LoVo (cell line): ENCODE data around the gene METTL6.
"Not testable (repeated sequence)": the region's sequence is repeated elsewhere in the genome, so short reads cannot be mapped to it uniquely, and the experiment has no call there.

Experiments
- DNase-seq: peaks from one replicate; pipeline ENCODE4 v3.0.0-alpha.2; 2016; ENCODE audit warnings: low spot score

The METTL6 gene

GRCh38 chr3:15403495-15403894, 23.8 kb downstream of the METTL6 start:
- DNase-seq, result no peak

- DNase-seq, result no peak
Observed at GRCh38 chr3:15401936-15402335, 25.4 kb downstream of the METTL6 start.

- DNase-seq, result no peak
Observed at GRCh38 chr3:15399970-15400369, 27.4 kb downstream of the METTL6 start.

DNA sequence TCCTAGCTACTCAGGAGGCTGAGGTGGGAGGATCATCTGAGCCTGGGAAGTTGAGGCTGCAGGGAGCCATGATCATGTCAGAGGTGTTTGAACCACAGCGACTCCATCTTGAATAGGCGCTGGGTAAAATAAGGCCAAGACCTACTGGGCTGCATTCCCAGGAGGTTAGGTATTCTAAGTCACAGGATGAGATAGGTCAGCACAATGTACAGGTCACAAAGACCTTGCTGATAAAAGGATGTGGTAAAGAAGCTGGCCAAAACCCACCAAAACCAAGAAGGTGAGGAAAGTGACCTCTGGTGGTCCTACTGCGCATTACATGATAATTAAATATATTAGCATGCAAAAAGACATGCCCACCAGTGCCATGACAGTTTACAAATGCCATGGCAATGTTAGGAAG, 28.6 kb downstream of the METTL6 start:
- DNase-seq, result not testable (repeated sequence)

GRCh38 chr3:15393252-15393651, 34.1 kb downstream of the METTL6 start:
- DNase-seq, result not testable (repeated sequence)

GRCh38 chr3:15391007-15391406, 36.3 kb downstream of the METTL6 start:
- DNase-seq, result no peak

DNA sequence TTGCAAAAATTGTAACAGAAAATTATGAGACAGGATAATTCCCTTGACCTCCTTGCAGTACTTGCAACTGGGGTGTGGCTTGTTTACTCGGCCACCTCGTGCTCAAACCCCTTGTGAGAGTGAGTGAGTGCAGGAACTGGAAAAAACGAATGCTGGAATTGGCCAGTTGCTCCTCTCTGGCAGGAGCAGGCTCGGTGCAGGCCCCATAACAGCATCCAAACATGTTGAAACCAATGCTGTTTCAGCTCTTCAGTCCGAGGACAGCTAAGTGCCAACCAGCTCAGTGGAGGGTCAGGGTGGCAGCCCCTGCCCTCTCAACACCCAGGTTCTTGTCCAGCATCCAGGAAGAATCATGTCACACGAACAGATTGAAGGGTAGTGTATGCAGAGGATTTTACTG, 36.9 kb downstream of the METTL6 start:
- DNase-seq, result no peak

- DNase-seq, result not testable (repeated sequence)
Observed at GRCh38 chr3:15388335-15388734, 39.0 kb downstream of the METTL6 start.

- no peak for DNase-seq
Observed at GRCh38 chr3:15387735-15388134, 39.6 kb downstream of the METTL6 start.

DNA sequence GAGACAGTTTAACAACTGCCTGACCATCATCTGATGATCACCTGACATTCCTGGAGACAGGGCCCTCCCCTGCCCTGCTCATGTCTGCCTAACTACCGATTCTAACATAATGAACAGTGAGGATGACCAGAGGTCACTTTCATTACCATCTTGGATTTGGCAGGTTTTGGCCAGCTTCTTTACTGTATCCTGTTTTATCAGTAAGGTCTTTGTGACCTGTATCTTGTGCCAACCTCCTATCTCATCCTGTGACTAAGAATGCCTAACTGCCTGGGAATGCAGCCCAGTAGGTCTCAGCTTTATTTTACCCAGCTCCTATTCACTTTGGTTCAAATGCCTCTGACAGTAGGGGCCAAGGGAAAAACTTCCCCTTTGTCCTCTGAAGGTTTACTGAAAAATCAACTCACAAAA, 40.2 kb downstream of the METTL6 start:
- peak; percentile 8 for DNase-seq

DNA sequence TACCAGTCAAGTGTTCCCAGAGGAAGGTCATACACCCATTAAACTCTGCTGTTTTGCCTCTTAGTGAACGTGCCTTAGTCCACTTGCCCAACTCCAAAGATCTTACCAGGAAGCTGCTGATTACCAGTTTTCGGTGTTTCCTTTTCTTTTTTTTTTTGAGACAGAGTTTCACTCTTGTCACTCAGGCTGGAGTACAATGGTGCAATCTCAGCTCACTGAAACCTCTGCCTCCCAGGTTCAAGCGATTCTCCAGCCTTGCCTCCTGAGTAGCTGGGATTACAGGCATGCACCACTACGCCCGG, 40.7 kb downstream of the METTL6 start:
- not testable (repeated sequence) for DNase-seq

DNA sequence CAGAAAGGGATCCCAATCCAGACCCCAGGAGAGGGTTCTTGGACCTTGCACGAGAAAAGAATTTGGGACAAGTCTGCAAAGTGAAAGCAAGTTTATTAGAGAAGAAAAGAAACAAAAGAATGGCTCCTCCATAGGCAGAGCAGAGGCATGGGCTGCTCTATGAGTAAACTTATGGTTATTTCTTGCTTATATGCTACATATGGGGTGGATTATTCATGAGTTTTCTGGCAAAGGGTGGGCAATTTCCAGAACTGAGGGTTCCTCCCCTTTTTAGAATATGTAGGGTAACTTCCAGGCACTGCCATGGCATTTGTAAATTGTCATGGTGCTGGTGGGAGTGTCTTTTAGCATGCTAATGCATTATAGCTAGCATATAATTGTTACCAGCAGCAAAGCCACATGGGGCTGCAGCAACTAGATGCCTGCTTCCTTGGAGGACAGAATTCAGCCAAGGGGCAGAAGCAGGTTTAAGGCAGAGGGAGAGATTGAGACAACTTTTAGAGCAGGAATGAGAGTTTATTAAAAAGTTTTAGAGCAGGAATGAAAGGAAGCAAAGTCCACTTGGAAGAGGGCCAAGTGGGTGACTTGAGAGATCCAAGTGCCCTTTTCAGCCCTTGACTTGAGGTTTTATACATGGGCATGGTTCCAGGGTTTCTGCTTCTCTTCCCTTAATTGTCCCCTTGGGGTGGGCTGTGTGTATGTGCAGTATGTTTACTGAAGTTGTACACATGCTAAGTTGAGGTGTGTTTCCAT, 41.3 kb downstream of the METTL6 start:
- peak; percentile 71 for DNase-seq

- not testable (repeated sequence) for DNase-seq
Observed at GRCh38 chr3:15385238-15385695, 42.1 kb downstream of the METTL6 start.

DNA sequence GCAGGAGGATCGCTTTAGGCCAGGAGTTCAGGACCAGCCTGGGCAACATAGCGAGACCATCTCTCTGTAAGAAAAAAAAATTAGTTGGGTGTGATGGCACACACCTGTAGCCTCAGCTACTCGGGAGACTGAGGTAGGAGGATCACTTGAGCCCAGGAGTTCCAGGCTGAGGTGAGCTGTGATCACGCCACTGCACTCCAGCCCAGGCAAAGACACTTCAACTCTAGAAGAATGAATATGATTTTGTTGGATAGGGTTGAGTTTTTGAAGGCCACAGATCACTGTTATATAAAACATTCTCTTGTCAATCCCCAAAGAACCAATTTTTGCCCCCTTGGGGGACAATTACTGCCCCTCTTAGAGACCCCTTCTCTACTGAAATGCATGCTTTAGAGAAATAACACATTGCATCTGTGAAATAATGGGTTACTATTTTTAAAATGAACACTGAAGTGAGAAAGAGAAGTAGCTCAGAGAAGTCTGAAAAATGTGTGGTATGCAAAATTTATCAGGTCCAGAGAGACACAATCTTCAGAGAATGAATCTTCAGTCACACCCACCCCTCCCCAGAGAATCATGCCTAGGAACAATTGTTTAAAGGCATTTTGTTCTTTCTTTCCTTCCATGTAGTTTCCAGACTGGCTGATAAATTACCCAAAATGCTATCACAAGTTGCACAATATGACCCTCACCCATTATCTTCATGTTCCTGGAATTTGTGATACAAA, 42.7 kb downstream of the METTL6 start:
- no peak for DNase-seq

GRCh38 chr3:15382405-15382923, 44.9 kb downstream of the METTL6 start:
- DNase-seq, result no peak

- no peak for DNase-seq
Observed at GRCh38 chr3:15380980-15381890, 46.1 kb downstream of the METTL6 start.

DNA sequence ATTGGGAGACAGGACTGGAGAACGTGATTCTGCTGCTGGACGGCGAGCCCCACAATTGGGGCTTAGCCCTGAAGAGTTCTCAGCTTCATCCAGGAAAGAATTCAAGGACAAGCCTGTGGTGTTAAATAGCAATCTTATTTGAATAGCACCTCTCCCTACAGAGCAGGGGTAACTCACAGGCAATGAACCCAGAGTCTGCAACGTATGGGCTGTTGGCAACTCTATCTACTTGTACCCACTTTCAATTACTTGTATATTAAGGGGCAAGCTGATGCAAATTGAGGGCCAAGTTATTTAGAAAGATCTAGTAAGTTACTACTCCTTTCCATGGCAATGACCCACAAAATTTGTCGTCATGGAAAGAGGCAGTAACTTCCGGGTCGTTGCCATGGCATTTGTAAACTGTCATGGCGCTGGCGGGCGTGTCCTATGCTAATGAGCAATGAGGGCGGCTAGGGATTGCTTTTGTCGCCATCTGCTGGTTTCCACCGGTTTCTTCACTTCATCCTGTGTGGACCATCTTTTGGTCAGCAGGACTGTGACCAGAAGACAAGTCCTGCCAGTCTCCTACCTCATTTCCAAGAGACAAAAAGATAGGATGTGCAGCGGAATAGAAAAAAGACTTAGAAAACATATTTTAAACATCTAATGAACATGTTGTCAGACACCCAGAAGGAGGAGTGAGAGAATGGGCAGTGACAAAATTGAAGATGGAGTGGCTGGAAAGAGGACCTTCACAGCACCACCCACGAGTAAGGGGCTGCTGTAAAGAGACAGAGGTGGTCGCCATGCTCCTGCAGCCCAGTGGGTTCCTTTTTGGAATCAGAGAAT, 49.2 kb downstream of the METTL6 start:
- peak; percentile 93 for DNase-seq

DNA sequence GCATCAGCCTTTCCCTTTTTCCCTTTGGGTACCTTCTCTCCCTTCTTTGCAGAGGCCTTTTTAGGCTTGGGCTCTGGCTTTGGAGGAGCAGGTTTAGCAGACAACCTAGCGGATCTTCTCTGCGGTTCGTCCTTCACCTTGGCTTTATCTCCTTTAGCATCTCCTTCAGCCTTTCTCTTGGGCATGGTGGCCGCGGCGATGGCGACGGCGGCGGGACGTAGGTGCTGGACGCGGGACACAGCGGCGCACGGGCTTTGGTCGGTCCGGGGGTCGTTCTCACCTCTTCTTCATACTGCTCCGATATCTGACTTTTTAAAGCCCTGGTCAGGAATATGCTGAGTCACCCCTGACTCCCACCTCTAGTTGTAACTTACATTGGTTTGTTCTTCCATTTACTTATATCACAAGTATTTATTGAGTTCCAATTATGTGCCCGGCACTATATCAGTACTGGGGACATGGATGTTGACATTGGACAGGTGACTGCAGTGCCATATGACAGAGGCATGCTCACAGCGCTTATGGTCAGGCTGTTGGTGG, 51.8 kb downstream of the METTL6 start:
- DNase-seq, result no peak

DNA sequence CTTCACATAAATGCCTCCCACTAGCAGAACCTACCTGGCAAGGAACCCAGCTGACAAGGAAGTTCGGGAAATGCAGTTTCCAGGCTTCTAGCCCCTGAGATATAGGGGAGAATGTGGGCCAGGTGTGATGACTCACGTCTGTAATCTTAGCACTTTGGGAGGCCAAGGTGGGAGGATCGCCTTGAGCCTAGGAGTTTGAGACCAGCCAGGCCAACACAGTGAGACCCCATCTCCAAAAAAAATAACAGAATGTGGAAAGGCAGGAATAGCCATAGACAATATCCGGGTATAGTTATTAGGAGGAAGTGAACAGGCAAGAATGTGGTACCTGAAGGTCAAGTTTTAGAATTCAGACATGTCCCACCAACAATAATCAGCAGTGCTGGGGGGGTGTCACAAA, 54.4 kb downstream of the METTL6 start:
- DNase-seq, result no peak

- DNase-seq, result no peak
Observed at GRCh38 chr3:15368561-15369135, 58.7 kb downstream of the METTL6 start.

DNA sequence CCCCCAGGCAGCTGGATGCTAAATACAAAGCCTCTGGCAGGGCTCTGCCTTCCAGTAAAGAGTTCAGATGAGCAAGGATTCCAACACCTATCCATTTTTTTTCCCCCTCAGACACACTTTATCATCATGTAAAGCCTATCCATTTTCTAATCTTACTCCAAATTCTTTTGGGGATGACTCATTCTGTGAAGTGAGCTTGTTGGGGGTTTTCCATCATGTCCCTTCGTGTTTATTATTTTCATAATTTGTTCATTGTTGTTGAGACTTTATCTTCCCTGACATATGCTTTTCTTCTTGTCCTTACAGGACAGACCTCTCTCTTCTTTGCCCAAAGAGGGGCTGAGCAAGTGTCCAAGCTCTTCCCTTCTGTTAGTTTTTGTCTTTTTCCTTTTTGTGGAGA, 60.3 kb downstream of the METTL6 start:
- no peak for DNase-seq
